Neural crest cell (in vitro differentiated cells): ENCODE results near the gene RALGPS1. TPM values are rescaled to one million over a fixed set of nuclear protein-coding genes. Genes with fewer than 3 reads are reported as not detected.

Source experiments
- DNase-seq: peaks from one replicate; pipeline ENCODE4 v3.0.0; 2021; ENCODE audit warnings: low read depth, mixed read lengths, low spot score
- H3K27ac Mint-ChIP-seq: one replicate; pipeline ENCODE4 v1.8.0; 2021; ENCODE audit warnings: mild to moderate bottlenecking, mixed read lengths; ENCODE audit not compliant: unreplicated experiment
- H3K27me3 Mint-ChIP-seq: 2 replicates; pipeline ENCODE4 v1.8.0; 2021; ENCODE audit warnings: low read depth, mild to moderate bottlenecking, mixed read lengths
- H3K36me3 Mint-ChIP-seq: 2 replicates; pipeline ENCODE4 v1.8.0; 2021; ENCODE audit warnings: low read depth, mild to moderate bottlenecking, mixed read lengths
- H3K4me1 Mint-ChIP-seq: 2 replicates; pipeline ENCODE4 v1.8.0; 2021; ENCODE audit warnings: mixed read lengths
- H3K4me3 Mint-ChIP-seq: one replicate; pipeline ENCODE4 v1.8.0; 2021; ENCODE audit warnings: mild to moderate bottlenecking, mixed read lengths
- H3K9me3 Mint-ChIP-seq: 2 replicates; pipeline ENCODE4 v1.8.0; 2021; ENCODE audit warnings: mixed read lengths
- CTCF ChIP-seq: fragments of 200-600 bp; sonication (generic); conservative IDR thresholded peaks from 2 replicates; pipeline ENCODE4 v1.5.0; 2021; ENCODE audit warnings: antibody characterized with exemption, mild to moderate bottlenecking
- total RNA-seq: library from RNA; stranded (reverse); gene quantifications from 2 replicates; pipeline ENCODE4 v1.2.1, GENCODE V29; 2021

Gene RALGPS1
- total RNA-seq, 1 donor from 2014 or later = 11.7 TPM

- H3K4me1 Mint-ChIP-seq = no peaks in the 10 kb centered on the region
Observed at GRCh38 chr9:127237801-127238200, 323.2 kb downstream of the RALGPS1 start.

GRCh38 chr9:127241354-127241753, 326.8 kb downstream of the RALGPS1 start:
- H3K9me3 Mint-ChIP-seq = no peaks in the 10 kb centered on the region
- no peaks in the 10 kb centered on the region for H3K36me3 Mint-ChIP-seq
- H3K27me3 Mint-ChIP-seq = no peaks in the 10 kb centered on the region
- H3K27ac Mint-ChIP-seq = no peak overlapping the region
- no peak for DNase-seq
- H3K4me3 Mint-ChIP-seq = peak overlapping the region; percentile 16
- peaks cover 10% of the 10 kb centered on the region for H3K4me1 Mint-ChIP-seq
- TF ChIP-seq CTCF = no peak

More at GRCh38 chr9:127237801-127238200, 323.2 kb downstream of the RALGPS1 start:
- no peak for TF ChIP-seq CTCF
- H3K4me3 Mint-ChIP-seq = no peak overlapping the region
- H3K9me3 Mint-ChIP-seq = no peaks in the 10 kb centered on the region
- H3K27me3 Mint-ChIP-seq = no peaks in the 10 kb centered on the region
- DNase-seq = no peak
- H3K36me3 Mint-ChIP-seq = no peaks in the 10 kb centered on the region
- H3K27ac Mint-ChIP-seq = no peak overlapping the region

- Mint-ChIP-seq H3K4me1 (peaks cover 12% of the 10 kb centered on the region), H3K27me3 (no peaks in the 10 kb centered on the region), H3K27ac (peak overlapping the region; percentile 96), H3K9me3 (no peaks in the 10 kb centered on the region), H3K4me3 (peak overlapping the region; percentile 97), H3K36me3 (peaks cover 2% of the 10 kb centered on the region)
- peak; percentile 89 for DNase-seq
- TF ChIP-seq CTCF = no peak
Observed at GRCh38 chr9:127244609-127245601, 330.3 kb downstream of the RALGPS1 start.

GRCh38 chr9:127245637-127246164, 331.1 kb downstream of the RALGPS1 start:
- DNase-seq = no peak
- H3K9me3 Mint-ChIP-seq = no peaks in the 10 kb centered on the region
- H3K36me3 Mint-ChIP-seq = peaks cover 7% of the 10 kb centered on the region
- peaks cover 19% of the 10 kb centered on the region for H3K4me1 Mint-ChIP-seq
- peak overlapping the region; percentile 97 for H3K4me3 Mint-ChIP-seq
- H3K27ac Mint-ChIP-seq = no peak overlapping the region
- TF ChIP-seq CTCF = no peak
- no peaks in the 10 kb centered on the region for H3K27me3 Mint-ChIP-seq

- Mint-ChIP-seq H3K4me1 (peaks cover 21% of the 10 kb centered on the region), H3K9me3 (no peaks in the 10 kb centered on the region), H3K27me3 (no peaks in the 10 kb centered on the region), H3K36me3 (peaks cover 7% of the 10 kb centered on the region), H3K4me3 (peak overlapping the region; percentile 65), H3K27ac (no peak overlapping the region)
- no peak for TF ChIP-seq CTCF
- no peak for DNase-seq
Observed at GRCh38 chr9:127248241-127248640, 333.7 kb downstream of the RALGPS1 start.
